ENCODE data around the gene MIF4GD. TPM values are rescaled to one million over a fixed set of nuclear protein-coding genes. Genes with fewer than 3 reads are reported as not detected.
"Not testable (repeated sequence)": the region's sequence is repeated elsewhere in the genome, so short reads cannot be mapped to it uniquely, and the experiment has no call there.

Gene MIF4GD
- total RNA-seq, 2 experiments from 2014 or later: 39.0 to 39.1 TPM

DNA sequence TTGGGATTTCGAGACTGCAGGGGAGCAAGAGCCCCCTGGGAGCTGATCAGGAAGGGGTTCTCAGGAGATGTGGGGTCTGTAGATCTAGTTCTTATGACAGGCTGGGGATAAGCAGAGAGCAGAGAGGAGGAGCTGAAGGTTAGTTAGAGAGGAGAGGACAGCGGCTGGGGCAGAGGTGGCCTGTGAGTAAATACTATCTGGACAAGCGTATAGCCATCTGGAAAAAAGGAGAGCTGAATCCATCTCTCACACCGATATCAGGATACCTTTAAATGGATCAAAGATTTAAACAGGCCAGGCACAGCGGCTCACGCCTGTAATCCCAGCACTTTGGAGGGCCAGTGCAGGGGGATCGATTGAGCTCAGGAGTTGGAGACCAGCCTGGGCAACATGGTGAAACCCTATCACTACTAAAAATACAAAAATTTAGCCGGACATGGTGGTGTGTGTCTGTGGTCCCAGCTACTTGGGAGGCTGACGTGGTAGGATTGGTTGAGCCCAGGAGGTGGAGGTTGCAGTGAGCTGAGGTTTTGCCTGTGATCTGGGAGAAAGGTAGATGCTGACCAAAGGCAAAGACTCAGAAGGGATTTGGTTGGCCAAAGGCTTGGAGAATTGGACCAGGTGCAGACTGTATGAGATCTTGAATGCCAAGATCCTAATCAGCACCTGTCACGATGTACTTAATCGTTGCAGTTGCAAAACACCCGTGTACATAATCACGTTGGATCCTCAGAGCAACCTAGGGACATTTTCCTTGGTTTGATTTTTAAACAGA lies 37.1 kb upstream of the MIF4GD start:
- POLR2A ChIA-PET: interaction anchor here (0.7 kb wide), 1 partner anchor 38 kb away, joined by 5 read pairs; no protein-coding TSS in a partner anchor

DNA sequence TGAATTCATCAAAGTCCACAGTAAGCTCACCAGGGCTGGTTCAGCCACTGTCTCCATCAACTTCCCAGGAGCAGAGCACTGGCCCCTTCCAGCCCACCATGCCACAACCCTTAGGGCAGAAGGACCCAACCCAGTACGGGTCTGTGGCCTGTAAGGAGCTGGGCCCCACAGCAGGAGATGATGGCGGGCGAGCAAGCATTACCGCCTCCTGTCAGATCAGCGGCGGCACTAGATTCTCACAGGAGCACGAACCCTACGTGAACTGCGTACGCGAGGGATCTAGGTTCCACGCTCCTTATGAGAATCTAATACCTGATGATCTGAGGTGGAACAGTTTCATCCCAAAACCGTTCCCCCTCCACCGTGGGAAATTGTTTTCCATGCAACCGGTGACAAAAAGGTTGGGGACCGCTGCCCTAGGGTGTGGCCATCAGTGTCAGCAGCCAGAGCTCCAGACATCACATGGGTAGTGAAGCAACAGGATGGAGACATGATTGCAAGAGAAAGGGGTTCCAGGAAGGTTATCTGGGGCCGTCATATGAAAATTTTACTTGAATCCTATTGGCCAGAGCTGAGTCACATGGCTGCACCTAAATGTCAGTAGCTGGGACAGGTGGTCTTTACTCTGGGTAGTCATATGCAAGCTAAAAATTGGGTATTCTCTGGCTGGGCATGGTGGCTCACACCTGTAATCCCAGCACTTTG lies 30.6 kb upstream of the MIF4GD start:
- POLR2A ChIA-PET: interaction anchor here (0.6 kb wide), 1 partner anchor 12 kb away, joined by 3 read pairs; no protein-coding TSS in a partner anchor

More for the DNA sequence above, 37.1 kb upstream of the MIF4GD start:
- ATAC-seq (no peak), DNase-seq (no peak)
- intact Hi-C loops (cut with DNase I, micrococcal nuclease): no loop called here
- Mint-ChIP-seq H3K4me3 (no peak overlapping the region), H3K27me3 (no peaks in the 10 kb centered on the region), H3K27ac (no peak overlapping the region), H3K9me3 (ENCODE audit: low read depth) (no peaks in the 10 kb centered on the region), H3K4me1 (peaks cover 2% of the 10 kb centered on the region), H3K36me3 (ENCODE audit: low read depth) (no peaks in the 10 kb centered on the region)
- CTCF ChIA-PET: interaction anchor here (1.0 to 1.4 kb wide), 3 partner anchors 8 to 104 kb away, joined by 3 to 6 read pairs (median 4); no protein-coding TSS in a partner anchor

DNA sequence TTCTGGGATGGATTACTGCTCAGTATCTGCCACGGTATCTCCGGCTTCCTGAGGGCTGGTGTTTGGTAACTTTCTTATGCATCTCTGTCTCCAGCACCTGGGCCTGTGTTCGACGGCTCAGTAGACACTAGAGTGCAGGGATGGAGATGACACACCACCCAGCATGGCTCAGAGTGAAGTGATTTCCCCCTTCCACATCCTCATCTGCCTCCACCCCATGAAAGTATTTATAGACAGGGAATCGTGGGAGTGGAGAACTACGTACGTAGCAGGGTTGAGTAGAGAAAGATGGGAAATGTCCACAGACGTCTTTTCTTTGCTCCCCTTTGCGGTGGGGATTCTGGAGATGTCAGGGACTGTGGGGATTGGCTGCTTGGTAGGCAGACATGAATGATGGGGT lies 30.0 kb upstream of the MIF4GD start:
- ChIA-PET CTCF (interaction anchor here (2.5 kb wide), 1 partner anchor 21 kb away, joined by 13 read pairs; no protein-coding TSS in a partner anchor), POLR2A (no interaction called here)
- Mint-ChIP-seq H3K9me3 (ENCODE audit: low read depth) (no peaks in the 10 kb centered on the region), H3K27ac (no peak overlapping the region), H3K36me3 (ENCODE audit: low read depth) (no peaks in the 10 kb centered on the region), H3K4me1 (peaks cover 18% of the 10 kb centered on the region), H3K4me3 (no peak overlapping the region), H3K27me3 (no peaks in the 10 kb centered on the region)
- intact Hi-C loops (cut with DNase I, micrococcal nuclease): no loop called here
- ATAC-seq (no peak), DNase-seq (no peak)

More for the DNA sequence above, 30.6 kb upstream of the MIF4GD start:
- no peaks in the 10 kb centered on the region for H3K36me3 Mint-ChIP-seq (ENCODE audit: low read depth)
- intact Hi-C loops (cut with DNase I, micrococcal nuclease): no loop called here
- CTCF ChIA-PET: interaction anchor here (1.2 to 2.5 kb wide), 2 partner anchors 21 to 95 kb away, joined by 4 to 13 read pairs; no protein-coding TSS in a partner anchor
- no peak overlapping the region for H3K27ac Mint-ChIP-seq
- H3K27me3 Mint-ChIP-seq: no peaks in the 10 kb centered on the region
- H3K4me1 Mint-ChIP-seq: peaks cover 14% of the 10 kb centered on the region
- no peaks in the 10 kb centered on the region for H3K9me3 Mint-ChIP-seq (ENCODE audit: low read depth)
- H3K4me3 Mint-ChIP-seq: no peak overlapping the region
- ATAC-seq: no peak
- no peak for DNase-seq

DNA sequence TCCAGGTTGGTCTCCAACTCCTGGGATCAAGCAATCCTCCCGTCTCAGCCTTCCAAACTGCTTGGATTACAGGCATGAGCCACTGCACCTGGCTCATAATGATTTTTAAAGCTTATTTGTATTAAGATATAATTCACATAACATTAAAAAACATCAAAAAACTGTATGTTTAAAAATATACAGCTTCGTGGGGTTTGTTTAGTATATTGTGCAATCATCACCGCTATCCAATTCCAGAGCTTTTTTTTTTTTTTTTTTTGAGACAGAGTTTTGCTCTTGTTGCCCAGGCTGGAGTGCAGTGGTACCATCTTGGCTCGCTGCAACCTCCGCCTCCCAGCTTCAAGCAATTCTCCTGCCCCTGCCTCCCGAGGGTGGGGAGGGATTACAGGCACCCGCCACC lies 29.2 kb upstream of the MIF4GD start:
- Mint-ChIP-seq H3K36me3 (ENCODE audit: low read depth) (no peaks in the 10 kb centered on the region), H3K4me1 (peaks cover 25% of the 10 kb centered on the region), H3K9me3 (ENCODE audit: low read depth) (no peaks in the 10 kb centered on the region), H3K27me3 (no peaks in the 10 kb centered on the region), H3K4me3 (no peak overlapping the region), H3K27ac (no peak overlapping the region)
- intact Hi-C loops (cut with DNase I, micrococcal nuclease): no loop called here
- ATAC-seq: no peak
- CTCF ChIA-PET: interaction anchor here (0.6 to 2.5 kb wide), 4 partner anchors 22 to 283 kb away, joined by 3 to 13 read pairs (median 4); no protein-coding TSS in a partner anchor
- DNase-seq: no peak
- POLR2A ChIA-PET: no interaction called here

DNA sequence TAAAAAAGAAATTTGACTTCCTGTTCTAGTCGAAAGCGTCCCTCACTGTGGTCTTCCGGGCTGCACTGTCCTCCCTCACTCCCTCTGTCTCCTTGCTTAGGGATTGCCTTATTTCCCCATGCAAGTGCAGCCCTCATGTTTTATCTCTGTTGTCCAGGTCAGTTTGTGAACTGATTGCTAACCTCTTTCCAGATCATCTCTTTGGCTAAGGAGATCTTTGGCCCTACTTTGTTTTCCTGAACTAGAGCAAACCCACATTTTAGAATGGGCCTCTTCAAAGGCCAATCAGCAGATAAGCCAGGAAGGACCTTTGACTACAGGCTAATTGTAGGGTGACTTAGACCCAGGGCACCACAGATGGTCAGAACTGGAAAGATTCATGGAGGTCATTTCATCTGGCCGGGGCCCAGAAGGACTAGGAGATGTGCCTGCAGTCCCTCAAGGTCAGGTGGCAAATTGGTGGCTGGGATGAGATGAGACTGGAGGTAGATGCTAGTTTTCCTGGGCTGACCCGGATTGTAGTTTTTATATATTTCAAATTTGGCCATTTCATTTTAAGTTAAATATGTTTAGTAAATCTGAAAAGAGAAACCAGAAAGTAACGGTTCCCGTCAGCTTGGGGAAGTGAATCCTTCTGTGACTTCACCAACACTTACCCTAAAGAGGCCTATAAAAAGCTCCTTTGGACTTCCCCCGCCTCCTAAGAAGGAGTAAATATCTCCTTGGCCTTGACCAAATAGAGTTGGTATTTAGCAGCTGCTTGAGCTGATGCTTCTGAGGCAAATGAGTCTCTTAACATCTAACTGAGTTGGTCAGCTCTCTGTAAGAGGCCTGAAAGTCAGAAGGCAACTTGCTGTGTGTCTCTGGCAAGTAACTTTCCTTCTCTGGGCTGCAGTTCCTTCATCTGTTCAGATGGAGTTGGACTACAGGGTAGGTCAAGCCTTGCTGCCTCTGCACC lies 24.4 kb upstream of the MIF4GD start:
- no peaks in the 10 kb centered on the region for H3K36me3 Mint-ChIP-seq (ENCODE audit: low read depth)
- ATAC-seq (peak; percentile 83), DNase-seq (peak; percentile 57)
- H3K9me3 Mint-ChIP-seq (ENCODE audit: low read depth): no peaks in the 10 kb centered on the region
- H3K4me3 Mint-ChIP-seq: peak overlapping the region; percentile 5
- POLR2A ChIA-PET: interaction anchor here (0.6 to 1.0 kb wide), 6 partner anchors 18 to 496 kb away, joined by 3 to 7 read pairs (median 4); no protein-coding TSS in a partner anchor
- H3K27ac Mint-ChIP-seq: peak overlapping the region; percentile 92
- intact Hi-C loops (cut with DNase I, micrococcal nuclease): loop anchor here (1.0 to 2.0 kb wide), 2 partner anchors 45 to 110 kb away; partner anchors contain the start of gene GRB2 (in 1 of the 2)
- CTCF ChIA-PET: interaction anchor here (0.5 to 1.5 kb wide), 12 partner anchors 21 to 599 kb away, joined by 3 to 8 read pairs (median 3); partner anchors contain the start of genes GGA3, MIF4GD, MRPS7 and TMEM94
- H3K4me1 Mint-ChIP-seq: peaks cover 43% of the 10 kb centered on the region
- no peaks in the 10 kb centered on the region for H3K27me3 Mint-ChIP-seq

DNA sequence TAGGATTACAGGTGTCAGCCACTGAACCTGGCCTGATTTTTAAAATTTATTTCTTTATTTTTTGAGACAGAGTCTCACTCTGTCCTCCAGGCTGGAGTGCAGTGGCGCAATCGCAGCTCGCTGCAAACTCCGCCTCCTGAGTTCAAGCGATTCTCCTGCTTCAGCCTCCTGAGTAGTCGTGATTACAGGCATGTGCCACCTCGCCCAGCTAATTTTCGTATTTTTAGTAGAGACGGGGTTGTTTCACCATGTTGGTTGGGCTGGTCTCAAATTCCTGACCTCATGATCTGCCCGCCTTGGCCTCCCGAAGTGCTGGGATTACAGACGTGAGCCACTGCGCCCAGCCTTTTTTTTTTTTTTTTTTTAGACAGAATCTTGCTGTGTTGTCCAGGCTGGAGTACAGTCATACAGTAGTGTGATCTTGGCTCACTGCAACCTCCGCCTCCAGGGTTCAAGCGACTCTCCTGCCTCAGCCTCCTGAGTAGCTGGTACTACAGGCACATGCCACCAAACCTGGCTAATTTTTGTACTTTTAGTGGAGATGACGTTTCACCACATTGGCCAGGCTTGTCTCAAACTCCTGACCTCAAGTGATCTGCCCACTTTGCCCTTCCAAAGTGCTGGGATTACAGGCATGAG lies 21.9 kb upstream of the MIF4GD start:
- DNase-seq; H3K36me3 Mint-ChIP-seq (ENCODE audit: low read depth); H3K27me3 Mint-ChIP-seq; H3K4me3 Mint-ChIP-seq; POLR2A ChIA-PET; H3K9me3 Mint-ChIP-seq (ENCODE audit: low read depth); ATAC-seq; intact Hi-C loops (cut with DNase I, micrococcal nuclease): not testable (repeated sequence)
- Mint-ChIP-seq H3K4me1 (peaks cover 47% of the 10 kb centered on the region), H3K27ac (peak overlapping the region; percentile 25)
- CTCF ChIA-PET: interaction anchor here (0.7 to 1.4 kb wide), 4 partner anchors 22 to 136 kb away, joined by 3 to 7 read pairs (median 3); partner anchors contain the start of gene MIF4GD

DNA sequence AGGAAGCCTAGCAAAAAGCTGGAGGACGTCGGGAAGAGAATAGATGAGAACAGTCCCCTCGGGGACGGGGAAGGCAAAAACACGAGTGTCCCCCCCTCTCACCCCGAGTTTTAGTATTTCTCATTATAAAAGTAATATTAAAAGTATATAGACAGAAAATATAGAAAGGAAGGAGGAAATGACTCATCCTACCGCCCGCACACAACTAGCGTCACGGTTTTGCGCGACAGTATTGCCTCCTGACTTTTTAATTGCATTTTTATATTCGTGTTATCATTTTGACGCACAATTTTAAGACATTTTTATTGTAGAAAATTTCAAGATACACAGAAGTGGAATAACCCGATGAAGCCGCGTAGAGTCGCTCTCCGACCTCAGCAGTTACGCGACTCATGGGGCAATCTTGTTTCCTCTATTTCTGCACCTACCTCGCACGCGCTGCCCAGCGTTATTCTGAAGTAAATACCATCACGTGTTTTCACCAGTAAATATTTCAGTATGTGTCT lies 18.9 kb upstream of the MIF4GD start:
- Mint-ChIP-seq H3K4me3 (peak overlapping the region; percentile 86), H3K9me3 (ENCODE audit: low read depth) (no peaks in the 10 kb centered on the region), H3K27me3 (no peaks in the 10 kb centered on the region), H3K36me3 (ENCODE audit: low read depth) (peaks cover 30% of the 10 kb centered on the region), H3K4me1 (peaks cover 34% of the 10 kb centered on the region), H3K27ac (peak overlapping the region; percentile 100)
- intact Hi-C loops (cut with DNase I, micrococcal nuclease): loop anchor here (1.0 to 5.0 kb wide), 20 partner anchors 7 to 565 kb away; partner anchors contain the start of genes GGA3 (in 2 of the 2), MIF4GD (in 2 of the 2), MRPS7 (in 2 of the 2) and ATP5PD (in 1 of the 2)
- peak; percentile 21 for ATAC-seq
- peak; percentile 86 for DNase-seq
- POLR2A ChIA-PET: interaction anchor here (0.6 to 2.6 kb wide), 14 partner anchors 17 to 166 kb away, joined by 4 to 27 read pairs (median 5); partner anchors contain the start of genes GGA3, GRB2, JPT1 and MIF4GD
- CTCF ChIA-PET: interaction anchor here (0.7 to 2.4 kb wide), 24 partner anchors 8 to 533 kb away, joined by 3 to 37 read pairs (median 6); partner anchors contain the start of genes FDXR, GGA3, GRB2 and MIF4GD

DNA sequence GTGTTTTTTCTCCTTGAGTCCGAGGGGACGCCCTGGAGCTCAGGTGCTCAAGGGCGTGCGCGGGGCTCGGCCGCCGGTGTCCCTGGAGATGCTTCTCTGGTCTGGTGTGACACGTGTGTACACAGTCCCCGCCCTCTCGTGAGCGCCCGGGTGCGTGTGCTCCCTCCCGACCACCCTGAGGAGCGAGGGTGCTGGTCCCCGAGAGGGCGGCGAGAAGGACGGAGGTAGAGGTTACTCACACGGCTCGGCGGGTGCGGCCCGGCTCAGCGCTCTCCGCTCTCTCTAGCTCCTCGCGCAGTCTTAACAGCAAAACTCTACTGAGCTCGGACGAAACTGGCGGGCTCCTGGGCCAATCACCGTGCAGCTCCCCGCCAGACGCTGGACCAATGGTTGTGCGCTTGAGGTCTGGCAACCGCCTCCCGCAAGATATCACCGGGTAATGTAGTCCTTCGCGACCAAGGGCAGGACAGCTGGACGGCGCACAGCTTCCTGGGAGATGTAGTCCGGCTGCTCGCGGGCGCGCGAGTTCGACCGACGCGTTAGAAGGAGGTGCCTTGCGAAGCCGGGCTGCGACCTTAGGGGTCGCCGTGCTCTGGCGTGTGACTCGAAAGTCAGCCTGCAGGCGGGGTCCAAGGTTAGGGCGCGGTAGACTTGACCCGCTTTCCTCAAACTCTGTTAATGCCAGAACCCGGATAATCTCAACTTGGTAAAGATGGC lies 18.2 kb upstream of the MIF4GD start, which contains the start of gene SLC25A19:
Gene SLC25A19 (minus strand): TSS at position 319 of the 717 bp plus-strand sequence. CDS start 2,669 bp downstream, outside the sequence.
- CTCF ChIA-PET: interaction anchor here (0.6 to 2.4 kb wide), 33 partner anchors 8 to 533 kb away, joined by 3 to 37 read pairs (median 5); partner anchors contain the start of genes FDXR, GGA3, GRB2 and MIF4GD
- Mint-ChIP-seq H3K27ac (peak within 1 kb of the TSS; percentile 100), H3K36me3 (ENCODE audit: low read depth) (peaks cover 35% of the 10 kb centered on the region), H3K27me3 (no peaks in the 10 kb centered on the region), H3K4me3 (peak within 1 kb of the TSS; percentile 86), H3K9me3 (ENCODE audit: low read depth) (no peaks in the 10 kb centered on the region), H3K4me1 (peaks cover 28% of the 10 kb centered on the region)
- intact Hi-C loops (cut with DNase I, micrococcal nuclease): loop anchor here (1.0 to 5.0 kb wide), 20 partner anchors 8 to 566 kb away; partner anchors contain the start of genes GGA3 (in 2 of the 2), MIF4GD (in 2 of the 2), MRPS7 (in 2 of the 2) and ATP5PD (in 1 of the 2)
- peak; percentile 99 for DNase-seq
- ATAC-seq: peak; percentile 95
- POLR2A ChIA-PET: interaction anchor here (0.6 to 2.6 kb wide), 18 partner anchors 17 to 491 kb away, joined by 3 to 27 read pairs (median 6); partner anchors contain the start of genes GGA3, GRB2, JPT1 and MIF4GD

DNA sequence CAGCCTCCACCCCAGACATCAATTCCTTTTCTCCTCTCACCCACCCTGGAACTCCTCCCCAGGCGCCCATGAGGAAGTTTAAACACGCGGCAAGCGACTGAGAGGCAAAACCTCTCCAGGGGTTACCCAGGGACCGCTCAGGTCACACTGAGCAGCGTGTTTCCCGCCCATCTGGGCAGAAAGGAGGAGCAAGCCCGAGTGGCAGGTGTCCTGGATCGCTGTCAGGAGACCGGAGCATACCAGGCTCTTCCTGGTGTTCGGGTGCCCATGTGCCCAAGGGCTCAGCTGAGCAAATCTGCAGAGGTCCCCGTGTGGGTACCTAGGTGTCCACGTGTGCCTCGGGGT lies 17.7 kb upstream of the MIF4GD start:
- intact Hi-C loops (cut with DNase I, micrococcal nuclease): loop anchor here (1.0 to 5.0 kb wide), 20 partner anchors 9 to 567 kb away; partner anchors contain the start of genes GGA3 (in 2 of the 2), MIF4GD (in 2 of the 2), MRPS7 (in 2 of the 2) and ATP5PD (in 1 of the 2)
- no peaks in the 10 kb centered on the region for H3K9me3 Mint-ChIP-seq (ENCODE audit: low read depth)

More for the DNA sequence above, 17.7 kb upstream of the MIF4GD start:
- CTCF ChIA-PET: interaction anchor here (0.6 to 2.4 kb wide), 30 partner anchors 9 to 534 kb away, joined by 3 to 37 read pairs (median 5); partner anchors contain the start of genes FDXR, GGA3, GRB2 and MIF4GD
- ATAC-seq: peak; percentile 17
- peak; percentile 70 for DNase-seq
- H3K27me3 Mint-ChIP-seq: no peaks in the 10 kb centered on the region
- POLR2A ChIA-PET: interaction anchor here (0.6 to 2.6 kb wide), 18 partner anchors 16 to 491 kb away, joined by 3 to 27 read pairs (median 5); partner anchors contain the start of genes GGA3, GRB2, JPT1 and MIF4GD
- H3K4me1 Mint-ChIP-seq: peaks cover 26% of the 10 kb centered on the region
- peak overlapping the region; percentile 100 for H3K27ac Mint-ChIP-seq
- H3K36me3 Mint-ChIP-seq (ENCODE audit: low read depth): peaks cover 35% of the 10 kb centered on the region
- H3K4me3 Mint-ChIP-seq: peak overlapping the region; percentile 86

Data from activated CD4-positive, alpha-beta T cell treated with anti-CD3 and anti-CD28 coated beads for 36 hours (primary cell).